HepG2 (cell line): Measurements from ENCODE around the gene SLCO2B1. TPM values are rescaled to one million over a fixed set of nuclear protein-coding genes. Genes with fewer than 3 reads are reported as not detected.

Experiments
- ATAC-seq: fragments of 200-7000 bp; cut with Tn5 transposase; 3 replicates; pipeline ENCODE4 v1.9.1; 2020; ENCODE audit warnings: mild to moderate bottlenecking, moderate library complexity
- BruUV-seq: library from RNA; stranded (reverse); fragments of 400-500 nt; replicated peaks from 2 replicates; lab custom pipeline; 2021; lab: Mats Ljungman, UMichigan
- CTCF ChIA-PET: fragments of 300-600 bp; formaldehyde crosslinking; extraction: SDS; loops from one replicate; lab custom pipeline; 2021; ENCODE audit warnings: low total read pairs, inconsistent platforms, low intra/inter-chr PET ratio; lab: Yijun Ruan, JAX
- POLR2A ChIA-PET: fragments of 350-600 bp; sonication (Branson Sonifier 250); formaldehyde crosslinking; loops from one replicate; lab custom pipeline; 2020; ENCODE audit warnings: antibody characterized with exemption, inconsistent platforms; lab: Yijun Ruan, JAX
- DNase-seq: peaks from one replicate; pipeline ENCODE4 v3.0.0-alpha.2; 2015; ENCODE audit warnings: low spot score
- FAIRE-seq: peaks from 3 replicates; lab custom pipeline; 2011; peaks lifted over from hg19 to GRCh38; lab: Jason Lieb, UNC
- H2AFZ ChIP-seq: one replicate; pipeline ENCODE4 v1.6.1; 2011; ENCODE audit warnings: low read length, inconsistent platforms
- H3K27ac ChIP-seq: fragments of 300-600 bp; 3 replicates; pipeline ENCODE4 v1.8.0; 2011; ENCODE audit warnings: mixed run types, mild to moderate bottlenecking, mixed read lengths, low read length, inconsistent platforms; ENCODE audit not compliant: insufficient read depth; ENCODE audit errors: extremely low read length
- H3K27me3 ChIP-seq, 2 experiments: fragments of 200-600 bp in 1 of 2; 2 replicates in 1 of 2; 3 replicates in 1 of 2; pipeline versions ENCODE4 v1.6.0 to v1.8.0; 2011; ENCODE audit warnings: low read length in 2 of 2, mild to moderate bottlenecking in 2 of 2, moderate library complexity in 2 of 2, inconsistent platforms in 1 of 2; ENCODE audit not compliant: insufficient read depth in 2 of 2, control insufficient read depth in 1 of 2
- H3K36me3 ChIP-seq, 2 experiments: fragments of 200-600 bp in 1 of 2; replicated peaks in 1 of 2; 2 replicates in 1 of 2; 3 replicates in 1 of 2; pipeline versions ENCODE4 v1.5.1 to v1.8.0; 2011; ENCODE audit warnings: low read length in 2 of 2, inconsistent platforms in 1 of 2; ENCODE audit not compliant: insufficient read depth in 2 of 2, control insufficient read depth in 1 of 2
- H3K4me1 ChIP-seq: 2 replicates; pipeline ENCODE4 v1.5.1; 2012; ENCODE audit warnings: low read length, inconsistent platforms; ENCODE audit not compliant: insufficient read depth
- H3K4me2 ChIP-seq: 2 replicates; pipeline ENCODE4 v1.6.0; 2011; ENCODE audit warnings: low read depth, low read length, inconsistent platforms
- H3K4me3 ChIP-seq, 3 experiments: fragments of 200-600 bp in 1 of 3; sonication (generic), shearing (Covaris generic) in 1 of 3; replicated peaks in 1 of 3; 2 replicates each; pipeline ENCODE4 v1.5.1; 2011 to 2016; ENCODE audit warnings: low read length in 3 of 3, inconsistent platforms in 2 of 3, low read depth in 2 of 3, mild to moderate bottlenecking in 2 of 3, control low read depth in 1 of 3, mixed read lengths in 1 of 3; ENCODE audit not compliant: insufficient read depth in 1 of 3
- H3K79me2 ChIP-seq: one replicate; pipeline ENCODE4 v1.6.1; 2011; ENCODE audit warnings: low read length, inconsistent platforms; ENCODE audit not compliant: insufficient read depth
- H3K9ac ChIP-seq: 2 replicates; pipeline ENCODE4 v1.6.0; 2011; ENCODE audit warnings: mild to moderate bottlenecking, low read depth, low read length, inconsistent platforms; ENCODE audit not compliant: insufficient read depth
- H3K9me3 ChIP-seq: 2 replicates; pipeline ENCODE4 v1.5.1; 2012; ENCODE audit warnings: mild to moderate bottlenecking, low read length
- H4K20me1 ChIP-seq: 2 replicates; pipeline ENCODE4 v1.6.0; 2011; ENCODE audit warnings: inconsistent platforms, mild to moderate bottlenecking, low read length, moderate library complexity; ENCODE audit not compliant: insufficient read depth
- ARNT ChIP-seq: fragments of 450-650 bp; IDR thresholded peaks from 2 replicates; pipeline ENCODE4 v1.6.1; 2017
- BRD4 ChIP-seq: sonication (generic); formaldehyde crosslinking; IDR thresholded peaks from 2 replicates; pipeline ENCODE4 v1.4.0; 2020; ENCODE audit warnings: missing genetic modification reagents
- GATA4 ChIP-seq: sonication (generic); IDR thresholded peaks from 2 replicates; pipeline ENCODE4 v1.6.1; 2016; ENCODE audit warnings: antibody characterized with exemption, low read depth, borderline replicate concordance
- RBAK ChIP-seq: sonication (generic); formaldehyde crosslinking; IDR thresholded peaks from 2 replicates; pipeline ENCODE4 v1.5.1; 2020; ENCODE audit warnings: mild to moderate bottlenecking, missing genetic modification reagents
- TEAD2 ChIP-seq: sonication (generic); formaldehyde crosslinking; IDR thresholded peaks from 2 replicates; pipeline ENCODE4 v1.9.0; 2021; ENCODE audit warnings: missing genetic modification reagents
- ZBTB42 ChIP-seq: sonication (generic); formaldehyde crosslinking; IDR thresholded peaks from 2 replicates; pipeline ENCODE4 v1.5.0; 2020; ENCODE audit warnings: mild to moderate bottlenecking, missing genetic modification reagents
- ZNF3 ChIP-seq: IDR thresholded peaks from 2 replicates; pipeline ENCODE4 v1.7.0; 2017; ENCODE audit warnings: inconsistent platforms
- ZNF441 ChIP-seq: sonication (generic); formaldehyde crosslinking; IDR thresholded peaks from 2 replicates; pipeline ENCODE4 v1.7.0; 2021; ENCODE audit warnings: missing genetic modification reagents, borderline replicate concordance
- ZNF549 ChIP-seq: sonication (generic); formaldehyde crosslinking; IDR thresholded peaks from 2 replicates; pipeline ENCODE4 v1.5.0; 2020; ENCODE audit warnings: missing genetic modification reagents
- ZNF629 ChIP-seq: sonication (generic); formaldehyde crosslinking; conservative IDR thresholded peaks from 2 replicates; pipeline ENCODE4 v1.5.0; 2020; ENCODE audit warnings: missing genetic modification reagents
- ZNF703 ChIP-seq: sonication (generic); formaldehyde crosslinking; IDR thresholded peaks from 2 replicates; pipeline ENCODE4 v1.5.1; 2020; ENCODE audit warnings: missing genetic modification reagents, mild to moderate bottlenecking, moderate library complexity, borderline replicate concordance
- ZNF75D ChIP-seq: sonication (generic); formaldehyde crosslinking; IDR thresholded peaks from 2 replicates; pipeline ENCODE4 v1.8.1; 2023; ENCODE audit warnings: missing genetic modification reagents, mild to moderate bottlenecking, borderline replicate concordance
- WGBS: methylation state at CpG from one replicate; pipeline ENCODE4 v1.1.6; 2017; ENCODE audit warnings: low lambda C conversion rate; 5-methylcytosine and 5-hydroxymethylcytosine counted together
- in situ Hi-C: cut with HindIII; loops from 2 replicates; pipeline ENCODE4 v1.10.0; 2017; ENCODE audit warnings: low pct_unique_long_range_greater_than_20kb; ENCODE audit not compliant: extremely low pct_ligation_motif_present
- intact Hi-C: fragments of 100-400 bp; cut with micrococcal nuclease; formaldehyde crosslinking; loops from one replicate; pipeline ENCODE4 v1.10.0; 2022; ENCODE audit not compliant: unreplicated experiment
- polyA plus RNA-seq, 8 experiments: library from polyadenylated mRNA; depleted of rRNA in 3 of 8; stranded (reverse) in 7 of 8; unstranded in 1 of 8; fragments of >200 nt; fragmentation: Illumina TruSeq in 4 of 8; extraction: Trizol in 4 of 8; gene quantifications; 2 replicates each; pipeline versions ENCODE4 v1.2.1 to v1.2.3, GENCODE V29; 2011 to 2016; ENCODE audit warnings: low read depth in 4 of 8, missing spikeins in 1 of 8, mixed read lengths in 1 of 8; ENCODE audit not compliant: insufficient read depth in 1 of 8
- total RNA-seq, 5 experiments: library from RNA; depleted of rRNA; stranded (reverse); fragments of >200 nt; fragmentation: Illumina TruSeq; extraction: Trizol; gene quantifications; 2 replicates each; pipeline ENCODE4 v1.2.3, GENCODE V29; 2016; ENCODE audit warnings: low read depth in 1 of 5
- TF ChIP-seq, protein P1 (sequence below): fragments of 450-650 bp; IDR thresholded peaks from 2 replicates; pipeline ENCODE4 v1.6.1; 2016

Gene SLCO2B1
- total and polyA plus RNA-seq, 2 of the 13 experiments (the other 11 are each of a cell fraction or from before 2014, with no cell fraction given) = 15.3 to 19.8 TPM

DNA sequence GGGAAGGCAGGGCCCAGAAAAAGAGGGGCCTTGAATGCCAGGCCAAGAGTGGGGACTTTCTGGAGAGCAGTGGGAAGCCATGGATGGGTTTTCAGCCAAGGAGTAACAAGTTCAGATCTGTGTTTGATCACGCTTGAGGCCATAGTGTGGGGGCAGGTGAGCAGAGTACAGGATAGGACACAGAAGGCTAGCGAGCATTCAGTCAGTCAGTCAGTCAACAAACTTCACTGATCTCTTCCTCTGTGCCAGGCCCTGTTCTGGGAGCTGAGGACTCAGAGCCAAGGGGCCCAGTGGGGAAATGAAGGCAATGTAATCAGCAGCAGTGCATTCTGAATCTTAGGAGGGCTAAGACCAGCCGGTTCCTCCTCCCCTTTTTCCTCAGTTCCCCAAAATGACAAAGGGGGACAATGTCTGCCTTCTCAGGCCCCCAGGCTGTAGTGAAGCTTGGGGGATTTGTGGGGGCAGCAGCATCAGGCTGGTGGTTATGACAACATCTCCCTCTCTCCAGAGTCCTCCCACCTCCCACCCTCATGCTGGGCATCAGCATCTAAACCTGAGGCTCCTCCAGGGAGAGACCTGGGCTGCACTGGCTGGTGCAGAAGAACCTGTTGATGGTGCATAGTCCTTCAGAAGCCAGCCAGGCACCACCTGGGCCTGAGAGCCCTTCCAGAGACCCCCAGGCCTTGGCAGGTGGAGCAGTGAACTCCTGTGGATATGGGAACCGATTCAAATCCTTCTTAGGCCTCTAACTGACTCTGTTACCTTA, 46.8 kb downstream of the SLCO2B1 start:
- CTCF ChIA-PET = no interaction called here
- Histone ChIP-seq H3K36me3 (peaks cover 4 to 9% of the 10 kb centered on the region in 2 experiments; a peak in 4 of 5 replicates), H3K27me3 (no peaks in the 10 kb centered on the region), H4K20me1 (no peaks in the 10 kb centered on the region), H3K4me2 (no peak overlapping the region), H3K9me3 (no peaks in the 10 kb centered on the region), H3K9ac (no peak overlapping the region), H3K27ac (no peak overlapping the region), H3K4me3 (no peak overlapping the region), H3K4me1 (peaks cover 3% of the 10 kb centered on the region; the same call in 1 of the 2 replicates)
- in situ Hi-C loops = no loop called here
- intact Hi-C loops = no loop called here
- ATAC-seq = no peak
- BruUV-seq = no TSS peak
- WGBS = 96% methylated on average over 4 of the region's 4 CpGs
- POLR2A ChIA-PET = no interaction called here
- no peak for FAIRE-seq
- 0 out of 2 replicates have a peak, but pooled peaks have one; percentile 56 for TF ChIP-seq ZNF3 (CRISPR knock-in tag)
- TF ChIP-seq GATA4 = no peak
- TF ChIP-seq ARNT = no peak
- TF ChIP-seq, protein P1, sequence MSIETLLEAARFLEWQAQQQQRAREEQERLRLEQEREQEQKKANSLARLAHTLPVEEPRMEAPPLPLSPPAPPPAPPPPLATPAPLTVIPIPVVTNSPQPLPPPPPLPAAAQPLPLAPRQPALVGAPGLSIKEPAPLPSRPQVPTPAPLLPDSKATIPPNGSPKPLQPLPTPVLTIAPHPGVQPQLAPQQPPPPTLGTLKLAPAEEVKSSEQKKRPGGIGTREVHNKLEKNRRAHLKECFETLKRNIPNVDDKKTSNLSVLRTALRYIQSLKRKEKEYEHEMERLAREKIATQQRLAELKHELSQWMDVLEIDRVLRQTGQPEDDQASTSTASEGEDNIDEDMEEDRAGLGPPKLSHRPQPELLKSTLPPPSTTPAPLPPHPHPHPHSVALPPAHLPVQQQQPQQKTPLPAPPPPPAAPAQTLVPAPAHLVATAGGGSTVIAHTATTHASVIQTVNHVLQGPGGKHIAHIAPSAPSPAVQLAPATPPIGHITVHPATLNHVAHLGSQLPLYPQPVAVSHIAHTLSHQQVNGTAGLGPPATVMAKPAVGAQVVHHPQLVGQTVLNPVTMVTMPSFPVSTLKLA = no peak
- TF ChIP-seq, all 625 proteins: peak for 1
- H3K79me2 ChIP-seq = no peaks in the 10 kb centered on the region
- DNase-seq = no peak
- H2AFZ ChIP-seq = no peak overlapping the region

DNA sequence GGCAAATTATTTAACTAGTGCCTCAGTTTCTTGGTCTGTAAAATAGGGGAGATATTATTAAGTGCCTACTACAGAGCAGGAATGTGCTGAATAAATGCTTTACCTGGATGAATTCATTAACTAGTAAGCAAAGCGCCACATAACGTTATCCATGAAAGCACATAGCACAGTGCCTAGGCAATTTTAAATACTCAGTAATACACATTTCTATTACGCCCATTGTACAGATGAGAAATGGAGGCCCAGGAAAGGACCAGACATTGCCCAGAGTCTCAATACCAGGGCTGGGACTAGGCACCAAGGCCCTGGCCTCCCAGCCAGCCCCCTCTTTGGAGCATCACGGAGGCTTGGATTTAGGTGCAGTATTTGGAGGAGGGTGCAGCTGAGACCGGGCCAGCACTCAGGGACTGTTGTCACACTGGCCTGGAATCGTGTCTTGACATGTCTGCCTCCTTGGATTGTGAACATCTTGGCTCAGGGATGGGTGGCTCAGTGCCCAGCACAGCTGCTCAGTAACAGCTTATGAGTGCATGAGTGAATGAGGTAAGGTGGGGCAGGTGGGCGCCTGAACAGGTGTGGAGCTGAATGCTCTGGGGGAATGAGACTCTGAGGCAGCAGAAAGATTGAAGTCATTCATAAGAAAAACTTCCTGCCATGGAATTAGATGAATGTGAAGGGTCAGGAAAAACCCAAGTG, 47.5 kb downstream of the SLCO2B1 start:
- Histone ChIP-seq H3K4me3 (no peak overlapping the region), H3K36me3 (peaks cover 4 to 9% of the 10 kb centered on the region in 2 experiments; a peak in 4 of 5 replicates), H3K27me3 (no peaks in the 10 kb centered on the region), H3K9ac (no peak overlapping the region), H2AFZ (no peak overlapping the region), H3K79me2 (no peaks in the 10 kb centered on the region), H4K20me1 (no peaks in the 10 kb centered on the region), H3K4me1 (peaks cover 10% of the 10 kb centered on the region), H3K9me3 (no peaks in the 10 kb centered on the region), H3K4me2 (no peak overlapping the region), H3K27ac (no peak overlapping the region)
- ATAC-seq (no peak), FAIRE-seq (no peak), DNase-seq (no peak)
- TF ChIP-seq ZNF703 (CRISPR knock-in tag) (no peak), ZBTB42 (CRISPR knock-in tag) (no peak), ZNF629 (CRISPR knock-in tag) (peak; percentile 47; the same call in 1 of the 2 replicates), ZNF549 (CRISPR knock-in tag) (no peak), TEAD2 (no peak), BRD4 (CRISPR knock-in tag) (no peak), ZNF441 (no peak), RBAK (CRISPR knock-in tag) (no peak), ZNF75D (no peak)
- POLR2A ChIA-PET = no interaction called here
- intact Hi-C loops = no loop called here
- in situ Hi-C loops = no loop called here
- CTCF ChIA-PET = no interaction called here
- no TSS peak for BruUV-seq
- WGBS = 98% methylated on average over 7 of the region's 7 CpGs
